Astrocyte of the cerebellum (primary cell): Measurements from ENCODE around the gene ANKS1B.

Source experiments
- DNase-seq: peaks from one replicate; pipeline ENCODE4 v3.0.0-alpha.2; 2011; ENCODE audit warnings: low read depth
- H3K4me3 ChIP-seq: 2 replicates; pipeline ENCODE4 v1.5.1; 2011; ENCODE audit warnings: mild to moderate bottlenecking, low read depth, low read length, moderate library complexity
- in situ Hi-C: cut with HindIII; loops from 2 replicates; pipeline ENCODE4 v1.10.0; 2017; ENCODE audit warnings: low sequenced_read_pairs
- TF ChIP-seq, protein P1 (sequence below): IDR thresholded peaks from 2 replicates; pipeline ENCODE4 v1.5.1; 2012; ENCODE audit warnings: low read length, low read depth, moderate library complexity, mild to moderate bottlenecking; ENCODE audit errors: missing control alignments

Gene ANKS1B

DNA sequence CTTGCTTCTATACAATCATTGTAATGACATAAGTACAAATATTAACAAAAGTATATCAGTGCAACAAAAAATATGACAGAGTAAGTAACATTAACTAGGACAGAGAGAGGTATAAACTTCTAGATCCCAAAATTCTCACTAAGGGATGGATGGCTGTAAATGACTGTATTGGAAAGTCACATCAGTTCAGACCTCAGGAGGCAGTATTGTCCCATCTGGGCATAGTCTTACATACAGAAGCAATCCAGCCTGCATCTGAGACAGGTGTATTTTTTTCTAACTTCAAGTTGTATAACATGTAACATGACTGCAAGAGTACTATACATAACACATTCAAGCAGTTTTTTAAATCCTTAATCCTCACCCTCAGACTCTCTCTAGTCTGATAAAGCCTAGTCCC lies 238.2 kb downstream of the ANKS1B start:
- H3K4me3 ChIP-seq = no peak overlapping the region
- TF ChIP-seq, protein P1, sequence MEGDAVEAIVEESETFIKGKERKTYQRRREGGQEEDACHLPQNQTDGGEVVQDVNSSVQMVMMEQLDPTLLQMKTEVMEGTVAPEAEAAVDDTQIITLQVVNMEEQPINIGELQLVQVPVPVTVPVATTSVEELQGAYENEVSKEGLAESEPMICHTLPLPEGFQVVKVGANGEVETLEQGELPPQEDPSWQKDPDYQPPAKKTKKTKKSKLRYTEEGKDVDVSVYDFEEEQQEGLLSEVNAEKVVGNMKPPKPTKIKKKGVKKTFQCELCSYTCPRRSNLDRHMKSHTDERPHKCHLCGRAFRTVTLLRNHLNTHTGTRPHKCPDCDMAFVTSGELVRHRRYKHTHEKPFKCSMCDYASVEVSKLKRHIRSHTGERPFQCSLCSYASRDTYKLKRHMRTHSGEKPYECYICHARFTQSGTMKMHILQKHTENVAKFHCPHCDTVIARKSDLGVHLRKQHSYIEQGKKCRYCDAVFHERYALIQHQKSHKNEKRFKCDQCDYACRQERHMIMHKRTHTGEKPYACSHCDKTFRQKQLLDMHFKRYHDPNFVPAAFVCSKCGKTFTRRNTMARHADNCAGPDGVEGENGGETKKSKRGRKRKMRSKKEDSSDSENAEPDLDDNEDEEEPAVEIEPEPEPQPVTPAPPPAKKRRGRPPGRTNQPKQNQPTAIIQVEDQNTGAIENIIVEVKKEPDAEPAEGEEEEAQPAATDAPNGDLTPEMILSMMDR = no peak
- no peak for DNase-seq
- in situ Hi-C loops = no loop called here

DNA sequence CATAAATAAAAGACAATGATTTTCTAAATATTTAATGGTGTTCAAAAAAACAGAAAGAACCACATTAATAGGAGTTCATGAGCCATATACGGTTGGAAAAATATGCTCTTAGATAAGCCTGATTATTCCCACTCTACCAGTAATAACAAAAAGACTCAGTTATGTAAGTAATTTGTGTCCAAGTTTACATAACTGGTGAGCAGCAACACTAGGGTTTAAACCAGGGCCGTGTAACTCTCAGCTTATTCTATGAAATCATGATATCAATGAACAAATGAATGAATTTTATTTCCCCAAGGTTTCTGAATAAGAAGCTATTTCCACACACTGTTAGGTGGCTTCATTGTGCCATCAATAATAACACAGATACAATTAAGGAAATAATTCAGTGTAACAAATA lies 238.8 kb downstream of the ANKS1B start:
- H3K4me3 ChIP-seq = no peak overlapping the region
- TF ChIP-seq, protein P1 = no peak

DNA sequence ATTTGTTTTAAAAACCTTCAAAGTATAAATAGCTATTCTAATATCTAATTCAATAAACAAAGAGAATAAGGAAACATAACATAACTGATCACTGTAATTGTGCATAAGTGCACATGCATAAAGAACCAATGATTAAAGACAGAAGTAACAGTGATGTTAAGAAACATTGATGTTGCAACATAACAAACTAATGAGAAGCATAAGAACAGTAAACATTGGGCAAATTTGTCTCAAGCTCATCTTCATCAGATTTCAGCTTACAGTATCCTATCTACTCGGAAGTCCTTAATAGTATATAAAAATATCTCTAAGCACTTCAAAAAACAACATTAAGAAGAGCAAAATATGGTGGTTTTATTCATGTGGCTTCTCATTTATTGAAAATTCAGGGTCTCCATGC lies 239.6 kb downstream of the ANKS1B start:
- no peak overlapping the region for H3K4me3 ChIP-seq
- in situ Hi-C loops = no loop called here
- no peak for DNase-seq
- TF ChIP-seq, protein P1 = no peak

More for the DNA sequence above, 238.8 kb downstream of the ANKS1B start:
- no peak for DNase-seq
- in situ Hi-C loops = no loop called here

DNA sequence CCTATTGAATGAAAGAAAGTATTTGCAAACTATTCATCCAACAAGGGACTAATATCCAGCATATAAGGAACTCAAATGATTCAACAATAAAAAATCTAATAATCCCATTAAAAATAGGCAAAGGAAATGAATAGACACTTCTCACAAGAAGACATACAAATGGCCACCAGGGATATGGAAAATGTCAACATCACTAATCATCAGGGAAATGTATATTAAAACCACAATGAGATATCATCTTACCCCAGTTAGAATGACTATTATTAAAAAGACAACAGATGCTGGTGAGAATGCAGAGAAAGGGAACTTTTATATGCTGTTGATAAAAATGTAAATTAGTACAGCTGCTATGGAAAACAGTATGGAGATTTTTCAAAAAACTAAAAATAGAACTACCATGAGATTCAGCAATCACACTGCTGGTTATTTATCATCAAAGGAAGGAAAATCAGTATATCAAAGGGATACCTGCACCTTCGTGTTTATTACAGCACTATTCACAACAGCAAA lies 247.9 kb downstream of the ANKS1B start:
- TF ChIP-seq, protein P1 = no peak
- in situ Hi-C loops = no loop called here
- DNase-seq = no peak
- H3K4me3 ChIP-seq = no peak overlapping the region

DNA sequence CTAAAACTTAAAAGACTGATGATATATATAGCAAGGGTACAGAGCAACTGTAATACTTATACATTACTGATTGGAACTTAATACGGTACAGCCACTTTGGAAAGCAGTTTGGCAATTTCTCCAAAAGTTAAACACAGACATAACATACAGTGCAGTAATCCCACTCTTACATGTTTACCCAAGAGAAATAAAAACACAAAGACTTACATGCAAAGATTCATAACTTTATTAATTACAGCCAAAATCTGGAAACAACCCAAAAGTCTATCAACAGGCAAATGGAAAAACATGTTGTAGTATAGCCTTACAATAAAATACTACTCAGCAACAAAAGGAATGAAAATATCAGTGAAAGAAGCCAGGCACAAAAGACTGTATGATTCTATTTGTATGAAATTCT lies 252.6 kb downstream of the ANKS1B start:
- DNase-seq = no peak
- in situ Hi-C loops = no loop called here
- no peak overlapping the region for H3K4me3 ChIP-seq
- TF ChIP-seq, protein P1 = no peak

DNA sequence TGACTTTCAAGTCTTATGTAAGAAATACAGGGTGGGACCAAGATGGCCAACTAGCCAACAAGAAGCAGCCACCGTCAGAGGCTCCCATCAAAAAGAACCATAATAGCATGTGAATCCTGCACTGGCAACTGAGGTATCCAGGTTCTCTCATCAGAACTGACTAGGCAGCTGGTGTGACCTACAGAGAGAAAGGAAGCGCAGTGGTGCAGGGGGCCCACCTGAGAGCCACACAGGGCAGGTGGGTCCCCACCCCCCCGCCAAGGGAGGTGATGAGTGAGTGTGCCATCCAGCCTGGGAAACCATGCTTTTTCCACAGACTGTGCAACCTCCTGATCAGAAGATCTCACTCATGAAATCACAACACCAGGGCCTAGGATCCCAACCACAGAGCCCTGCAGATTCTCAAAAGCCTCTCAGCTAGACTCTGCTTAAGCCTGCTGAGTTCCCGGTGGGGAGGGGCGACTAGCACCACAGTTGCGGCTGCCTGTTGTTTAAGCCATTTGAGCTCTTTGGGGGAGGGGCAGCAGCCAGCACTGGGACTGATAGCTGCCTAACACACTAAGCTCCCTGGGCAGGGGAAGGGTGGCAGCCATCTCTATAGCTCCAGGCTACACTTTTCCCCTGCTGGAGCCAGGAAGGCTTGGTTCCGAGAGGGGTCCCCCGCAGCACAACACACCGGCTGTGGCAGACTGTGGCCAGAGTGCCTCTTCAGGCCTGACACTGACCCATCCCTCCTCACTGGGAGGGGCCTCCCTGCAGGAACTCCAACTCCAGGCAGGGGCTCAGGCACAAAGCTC lies 261.8 kb downstream of the ANKS1B start:
- H3K4me3 ChIP-seq = no peak overlapping the region
- in situ Hi-C loops = no loop called here

More for the DNA sequence above, 261.8 kb downstream of the ANKS1B start:
- no peak for DNase-seq
- TF ChIP-seq, protein P1 = no peak
